ENCODE data around the gene ARAP3.

Gene ARAP3

DNA sequence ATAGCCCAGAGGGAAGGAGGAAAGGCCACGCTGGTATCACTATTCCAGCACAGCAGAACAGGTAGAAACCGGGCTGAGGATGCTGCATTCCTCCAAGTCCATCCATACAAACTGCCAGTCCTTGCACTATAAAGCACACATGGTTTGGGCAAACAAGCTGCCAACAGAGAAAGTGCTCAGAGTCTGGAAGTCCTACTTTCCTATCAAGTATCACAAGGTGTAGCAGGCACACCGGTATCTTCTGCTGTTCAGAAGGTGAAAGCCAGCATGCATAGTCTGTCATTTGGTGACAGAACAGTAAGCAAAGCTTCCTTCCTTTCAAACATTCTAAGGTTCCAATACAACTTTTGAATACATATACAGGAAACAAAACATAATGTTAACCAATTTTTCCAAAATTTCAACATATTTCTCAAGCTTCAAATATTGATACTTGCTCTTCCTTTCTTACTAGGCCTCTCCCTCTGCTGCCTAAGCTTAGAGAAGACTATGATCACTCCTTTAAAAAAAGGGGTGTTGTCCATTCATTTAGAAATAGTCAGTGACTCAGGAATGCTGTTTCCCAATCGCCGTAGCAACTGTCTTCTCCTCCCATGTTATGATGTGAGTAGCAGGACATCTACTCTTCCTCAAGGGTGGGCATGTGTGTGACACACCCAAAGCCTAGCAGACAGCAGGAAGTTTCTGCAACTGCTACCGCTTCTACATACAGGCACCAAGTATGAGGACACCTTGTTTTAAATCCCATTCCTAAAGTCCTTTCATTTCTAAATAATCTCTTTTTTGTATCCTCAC, 77.9 kb downstream of the ARAP3 start:
- H3K27ac ChIP-seq = no peak overlapping the region
- TF ChIP-seq ZFX (IDR thresholded peaks at IDR 0.05; ENCODE audit: borderline replicate concordance) = no peak

Data from 22Rv1 (cell line).